Lower leg skin (tissue), 4 donors: ENCODE measurements around the gene RNLS. TPM values are rescaled to one million over a fixed set of nuclear protein-coding genes. Genes with fewer than 3 reads are reported as not detected.

ENCODE experiments used
- DNase-seq, 2 donors: peaks; one replicate each; pipeline ENCODE4 v3.0.0-alpha.2; 2019; ENCODE audit warnings: low spot score in 2 of 2
- H3K4me3 ChIP-seq: fragments of 200-600 bp; sonication (generic); 2 replicates; pipeline ENCODE4 v1.5.1; 2017; ENCODE audit warnings: mild to moderate bottlenecking, low read depth; ENCODE audit not compliant: poor library complexity, severe bottlenecking
- POLR2A ChIP-seq, 2 donors: fragments of 450-650 bp; IDR thresholded peaks; one replicate each; pipeline ENCODE4 v1.6.1; 2016 to 2017; ENCODE audit warnings: antibody characterized with exemption in 2 of 2, mild to moderate bottlenecking in 1 of 2, moderate library complexity in 1 of 2
- WGBS, 2 donors: methylation state at CpG; one replicate each; pipeline ENCODE4 v1.1.5; 2018; 5-methylcytosine and 5-hydroxymethylcytosine counted together
- intact Hi-C: fragments of 100-400 bp; cut with DNase I; formaldehyde crosslinking; loops from one replicate; pipeline ENCODE4 v1.15.0; 2023; ENCODE audit warnings: low total_unique reads
- total RNA-seq, 4 donors: library from RNA; depleted of rRNA; stranded (reverse); fragments of >200 nt; gene quantifications; one replicate each; pipeline ENCODE4 v1.1.0, GENCODE V29; 2016
- TF ChIP-seq, protein P1 (sequence below), 3 donors: fragments of 450-650 bp; IDR thresholded peaks; one replicate each; pipeline ENCODE4 v1.5.1; 2016; ENCODE audit warnings: antibody characterized with exemption in 3 of 3, mild to moderate bottlenecking in 3 of 3, moderate library complexity in 2 of 3

The RNLS gene
- total RNA-seq, 4 donors from 2014 or later, result 6.8 to 18.3 (median 10.9) TPM

DNA sequence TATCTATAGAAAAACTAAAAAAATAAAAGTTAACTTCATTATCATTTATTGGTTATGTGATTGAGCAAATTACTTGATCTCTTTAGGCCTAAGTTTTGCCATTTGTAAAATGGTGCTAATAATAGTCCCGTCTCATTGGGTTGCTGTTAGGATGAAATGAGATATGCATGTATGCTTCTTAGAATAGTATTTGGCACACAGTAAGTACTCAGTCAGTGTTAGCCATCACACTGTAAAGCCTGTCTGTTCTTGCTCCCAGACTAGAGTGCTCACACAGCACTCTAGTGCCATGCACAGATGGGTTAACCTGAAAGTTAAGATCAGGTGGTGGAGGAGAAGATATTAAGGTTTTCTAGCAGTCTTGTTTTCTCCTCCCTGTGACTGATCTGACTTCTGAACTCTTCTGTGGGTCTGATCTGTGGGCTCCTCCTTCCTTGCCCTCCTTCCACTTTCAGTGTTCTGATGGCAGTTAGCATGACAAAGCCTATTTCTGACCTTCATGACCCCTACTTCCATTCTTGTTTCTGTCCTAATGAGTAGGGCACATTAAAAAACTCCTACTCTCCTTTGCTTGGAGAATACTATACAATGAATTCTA lies 167.5 kb downstream of the RNLS start:
- no peak for TF ChIP-seq POLR2A (IDR thresholded peaks at IDR 0.05)
- TF ChIP-seq, protein P1, sequence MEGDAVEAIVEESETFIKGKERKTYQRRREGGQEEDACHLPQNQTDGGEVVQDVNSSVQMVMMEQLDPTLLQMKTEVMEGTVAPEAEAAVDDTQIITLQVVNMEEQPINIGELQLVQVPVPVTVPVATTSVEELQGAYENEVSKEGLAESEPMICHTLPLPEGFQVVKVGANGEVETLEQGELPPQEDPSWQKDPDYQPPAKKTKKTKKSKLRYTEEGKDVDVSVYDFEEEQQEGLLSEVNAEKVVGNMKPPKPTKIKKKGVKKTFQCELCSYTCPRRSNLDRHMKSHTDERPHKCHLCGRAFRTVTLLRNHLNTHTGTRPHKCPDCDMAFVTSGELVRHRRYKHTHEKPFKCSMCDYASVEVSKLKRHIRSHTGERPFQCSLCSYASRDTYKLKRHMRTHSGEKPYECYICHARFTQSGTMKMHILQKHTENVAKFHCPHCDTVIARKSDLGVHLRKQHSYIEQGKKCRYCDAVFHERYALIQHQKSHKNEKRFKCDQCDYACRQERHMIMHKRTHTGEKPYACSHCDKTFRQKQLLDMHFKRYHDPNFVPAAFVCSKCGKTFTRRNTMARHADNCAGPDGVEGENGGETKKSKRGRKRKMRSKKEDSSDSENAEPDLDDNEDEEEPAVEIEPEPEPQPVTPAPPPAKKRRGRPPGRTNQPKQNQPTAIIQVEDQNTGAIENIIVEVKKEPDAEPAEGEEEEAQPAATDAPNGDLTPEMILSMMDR (IDR thresholded peaks at IDR 0.05), result no peak

DNA sequence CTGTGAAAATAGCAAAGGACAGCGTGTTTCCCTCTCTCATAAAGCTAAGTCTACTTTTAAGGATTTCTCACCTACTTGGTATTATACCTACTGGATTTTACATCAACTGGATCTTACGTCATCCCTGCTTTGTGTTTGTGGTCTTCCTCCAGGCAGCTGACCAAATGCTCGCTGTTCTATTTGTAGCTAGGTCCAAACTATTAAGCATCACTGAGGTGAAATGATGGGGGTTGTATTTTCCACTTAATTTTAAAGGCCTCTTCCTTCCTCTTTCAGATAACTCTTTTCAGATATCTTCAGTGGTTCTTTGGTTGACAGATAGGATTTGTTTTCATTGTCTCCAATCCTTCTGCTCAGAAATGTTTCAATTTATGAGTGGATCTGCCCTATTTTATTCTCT lies 169.7 kb downstream of the RNLS start:
- no peak overlapping the region for H3K4me3 ChIP-seq
- no peak for DNase-seq
- intact Hi-C loops, result no loop called here
- 90 to 92% methylated on average over 3 of the region's 3 CpGs for WGBS, 2 donors
- no peak for TF ChIP-seq POLR2A (IDR thresholded peaks at IDR 0.05)
- TF ChIP-seq, protein P1 (IDR thresholded peaks at IDR 0.05), result no peak

More for the DNA sequence above, 167.5 kb downstream of the RNLS start:
- intact Hi-C loops, result no loop called here
- no peak for DNase-seq
- no peak overlapping the region for H3K4me3 ChIP-seq
- WGBS, 2 donors, result 86 to 92% methylated on average over 1 of the region's 1 CpG

DNA sequence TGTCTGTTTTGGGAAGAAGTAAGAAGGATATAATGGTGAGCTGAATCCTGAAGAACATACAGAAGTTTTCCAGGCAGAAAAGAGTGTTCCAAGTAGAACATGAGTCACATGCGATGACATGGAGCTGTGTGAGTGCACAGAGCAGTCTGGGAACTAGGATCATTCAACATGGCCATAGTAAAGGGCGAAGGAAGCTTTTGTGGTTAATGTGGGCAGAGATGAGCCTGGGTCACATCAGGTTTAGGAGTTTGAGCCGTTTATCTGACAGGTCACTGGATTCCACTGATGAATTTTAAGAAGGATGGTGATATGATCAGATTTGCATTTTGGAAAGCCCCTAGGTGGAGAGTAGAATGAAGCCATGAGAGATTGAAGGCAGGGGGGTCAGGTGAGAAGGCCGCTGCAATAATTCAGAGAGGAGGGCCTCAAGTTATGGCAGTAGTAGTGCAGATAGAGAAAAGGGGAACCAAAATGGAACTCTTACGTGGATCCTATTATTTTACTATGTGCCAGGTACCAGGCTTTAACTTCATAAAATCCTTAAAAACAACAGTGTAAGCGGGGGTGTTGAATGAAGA lies 171.3 kb downstream of the RNLS start:
- WGBS, 2 donors, result 87% methylated on average over 6 of the region's 6 CpGs
- intact Hi-C loops, result no loop called here
- TF ChIP-seq POLR2A (IDR thresholded peaks at IDR 0.05), result no peak
- TF ChIP-seq, protein P1 (IDR thresholded peaks at IDR 0.05), result no peak

DNA sequence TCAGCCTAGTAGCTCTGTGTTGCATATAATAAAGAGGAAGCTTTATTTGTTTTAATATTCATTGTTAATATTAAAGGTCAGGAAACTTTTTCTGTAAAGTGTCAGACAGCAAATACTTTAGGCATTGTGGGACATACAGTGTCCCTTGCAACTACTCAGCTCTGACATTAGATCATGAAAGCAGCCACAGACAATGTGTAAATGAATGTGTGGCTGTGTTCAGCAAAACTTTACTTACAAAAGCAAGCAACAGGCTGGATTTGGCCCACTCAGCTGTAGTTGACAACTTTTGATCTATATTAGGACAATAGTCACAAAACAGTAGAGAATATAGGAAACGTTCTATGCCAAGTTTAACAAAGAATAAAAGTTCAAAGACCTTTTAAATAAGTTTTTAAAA lies 173.3 kb downstream of the RNLS start:
- intact Hi-C loops, result no loop called here
- TF ChIP-seq, protein P1 (IDR thresholded peaks at IDR 0.05), result no peak
- TF ChIP-seq POLR2A (IDR thresholded peaks at IDR 0.05), result no peak
- WGBS, 2 donors, result 61 to 81% methylated on average over 1 of the region's 1 CpG
- no peak for DNase-seq
- no peak overlapping the region for H3K4me3 ChIP-seq

More for the DNA sequence above, 171.3 kb downstream of the RNLS start:
- no peak overlapping the region for H3K4me3 ChIP-seq
- DNase-seq, result no peak

DNA sequence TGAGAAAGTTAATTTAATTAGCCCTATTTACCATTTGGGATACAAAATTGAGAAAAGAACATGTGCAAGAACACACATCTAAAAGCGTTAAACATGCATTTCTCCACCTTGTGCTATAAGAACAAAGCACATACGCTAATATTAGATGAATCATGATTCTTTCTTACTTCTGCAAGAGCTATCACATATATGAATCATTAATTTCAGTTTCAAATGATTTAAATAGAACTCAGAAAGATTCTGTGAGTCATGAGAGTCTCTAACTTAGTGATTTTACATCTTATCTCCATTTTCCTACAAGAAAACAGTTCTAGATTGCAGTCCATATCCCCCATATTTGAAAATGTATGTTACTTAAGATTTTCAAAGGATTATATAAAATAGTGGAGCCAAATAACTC lies 173.9 kb downstream of the RNLS start:
- no peak for TF ChIP-seq POLR2A (IDR thresholded peaks at IDR 0.05)
- TF ChIP-seq, protein P1 (IDR thresholded peaks at IDR 0.05), result no peak
- 79 to 88% methylated on average over 2 of the region's 2 CpGs for WGBS, 2 donors
- intact Hi-C loops, result no loop called here
- no peak overlapping the region for H3K4me3 ChIP-seq
- DNase-seq, result no peak

DNA sequence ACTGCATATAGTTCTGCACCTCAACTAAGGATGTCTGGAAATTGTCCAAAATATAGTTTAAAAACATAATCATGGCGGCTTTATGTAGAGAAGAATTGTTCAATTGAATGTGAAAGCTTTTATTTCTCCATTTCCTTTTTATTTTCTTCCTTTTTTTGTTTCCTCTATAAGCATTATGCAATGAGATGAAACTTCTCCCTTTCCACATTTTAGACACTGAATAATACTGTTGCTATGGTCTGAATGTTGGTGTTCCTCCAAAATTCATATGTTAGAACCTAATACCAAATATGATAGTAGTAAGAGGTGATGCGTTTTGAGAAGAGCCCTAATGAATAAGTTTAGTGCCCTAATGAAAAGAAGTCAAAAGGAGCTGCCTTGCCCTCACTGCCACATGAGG lies 175.0 kb downstream of the RNLS start:
- TF ChIP-seq, protein P1 (IDR thresholded peaks at IDR 0.05), result no peak
- no peak for TF ChIP-seq POLR2A (IDR thresholded peaks at IDR 0.05)
- 87 to 92% methylated on average over 2 of the region's 2 CpGs for WGBS, 2 donors
- no peak for DNase-seq
- H3K4me3 ChIP-seq, result no peak overlapping the region
- intact Hi-C loops, result no loop called here
